Adrenal gland (tissue), 12 donors: Measurements from ENCODE around the gene SLC37A1. TPM values are rescaled to one million over a fixed set of nuclear protein-coding genes. Genes with fewer than 3 reads are reported as not detected.

Experiments
- DNase-seq, 7 donors: peaks; one replicate each; pipeline ENCODE4 v3.0.0-alpha.2; 2019 to 2020
- H3K27ac ChIP-seq, 5 donors: fragments of 200-600 bp; sonication (generic) in 4 of 5; 1 replicate in 3 of 5; 2 replicates in 2 of 5; pipeline versions ENCODE4 v1.5.1 to v1.8.0; 2016 to 2020; ENCODE audit warnings: mild to moderate bottlenecking in 1 of 5
- H3K27me3 ChIP-seq: fragments of 200-600 bp; 2 replicates; pipeline ENCODE4 v1.8.0; 2021
- H3K36me3 ChIP-seq, 2 donors: fragments of 200-600 bp; replicated peaks in 1 of 2; 1 replicate in 1 of 2; 2 replicates in 1 of 2; pipeline versions ENCODE4 v1.5.1 to v1.8.0; 2018 to 2022
- H3K4me1 ChIP-seq, 2 donors: fragments of 200-600 bp; replicated peaks in 1 of 2; 1 replicate in 1 of 2; 2 replicates in 1 of 2; pipeline versions ENCODE4 v1.5.1 to v1.8.0; 2018 to 2021
- H3K4me3 ChIP-seq, 4 donors: fragments of 200-600 bp; sonication (generic) in 3 of 4; one replicate each; pipeline ENCODE4 v1.5.1; 2016 to 2018
- H3K9me3 ChIP-seq, 3 donors: fragments of 200-600 bp; sonication (generic) in 1 of 3; replicated peaks in 1 of 3; 1 replicate in 2 of 3; 2 replicates in 1 of 3; pipeline versions ENCODE4 v1.5.1 to v1.8.0; 2016 to 2021
- POLR2A ChIP-seq, 2 donors: fragments of 450-650 bp; IDR thresholded peaks; one replicate each; pipeline ENCODE4 v1.6.1; 2017; ENCODE audit warnings: antibody characterized with exemption in 2 of 2, mild to moderate bottlenecking in 2 of 2, moderate library complexity in 1 of 2
- WGBS, 4 donors: extraction: QIAGEN DNeasy Blood & Tissue Kit in 2 of 4; methylation state at CpG; one replicate each; pipeline versions ENCODE4 v1.1.5 to v1.1.7; 2013 to 2017; 5-methylcytosine and 5-hydroxymethylcytosine counted together
- intact Hi-C, 2 donors: fragments of 100-400 bp; cut with DNase I; formaldehyde crosslinking; loops; one replicate each; pipeline versions ENCODE4 v1.14.1 to v1.15.0; 2022 to 2023
- polyA plus RNA-seq, 3 donors: library from polyadenylated mRNA; stranded (reverse); fragments of 200-250 nt in 2 of 3; fragments of 350-450 nt in 1 of 3; fragmentation: Illumina TruSeq in 1 of 3; extraction: RNeasy Lipid Tissue Mini Kit (QIAGEN cat#74804) in 1 of 3; gene quantifications; one replicate each; pipeline ENCODE4 v1.2.3, GENCODE V29; 2013 to 2014
- total RNA-seq, 9 donors: library from RNA; depleted of rRNA in 4 of 9; stranded (reverse); fragments of >200 nt in 4 of 9; fragments of 120-200 nt in 1 of 9; fragmentation: NEBNext Ultra II Directional in 1 of 9; extraction: Animal tissue kit (Norgen Biotek cat#: 25700) in 1 of 9; gene quantifications; one replicate each; pipeline versions ENCODE4 v1.1.0 to v1.2.4, GENCODE V29; 2013 to 2023
- TF ChIP-seq, protein P1 (sequence below), 6 experiments: fragments of 450-650 bp in 4 of 6; fragments of 200-600 bp in 2 of 6; sonication (generic) in 1 of 6; IDR thresholded peaks; 1 replicate in 5 of 6; 2 replicates in 1 of 6; pipeline versions ENCODE4 v1.5.1 to v1.8.0; 2016 to 2021; ENCODE audit warnings: antibody characterized with exemption in 6 of 6, mild to moderate bottlenecking in 2 of 6, moderate library complexity in 1 of 6
- donor health status: healthy with polysubstance abuse.
- donor health status: Bipolar disorder and iron deficiency.
- donor health status: DM: yes; HTN: yes; CAD: no.
- donor health status: DM: no; HTN: no; CAD: no.
- donor health status: DM: no; HTN: no; CAD: no.
- donor health status: DM: yes; HTN: yes; CAD: no.

Gene SLC37A1
- total and polyA plus RNA-seq, 12 donors: 4.8 to 27.2 (median 16.3) TPM

- H3K4me1 ChIP-seq: no peaks in the 10 kb centered on the region
- H3K27me3 ChIP-seq: no peaks in the 10 kb centered on the region
- TF ChIP-seq, protein P1, sequence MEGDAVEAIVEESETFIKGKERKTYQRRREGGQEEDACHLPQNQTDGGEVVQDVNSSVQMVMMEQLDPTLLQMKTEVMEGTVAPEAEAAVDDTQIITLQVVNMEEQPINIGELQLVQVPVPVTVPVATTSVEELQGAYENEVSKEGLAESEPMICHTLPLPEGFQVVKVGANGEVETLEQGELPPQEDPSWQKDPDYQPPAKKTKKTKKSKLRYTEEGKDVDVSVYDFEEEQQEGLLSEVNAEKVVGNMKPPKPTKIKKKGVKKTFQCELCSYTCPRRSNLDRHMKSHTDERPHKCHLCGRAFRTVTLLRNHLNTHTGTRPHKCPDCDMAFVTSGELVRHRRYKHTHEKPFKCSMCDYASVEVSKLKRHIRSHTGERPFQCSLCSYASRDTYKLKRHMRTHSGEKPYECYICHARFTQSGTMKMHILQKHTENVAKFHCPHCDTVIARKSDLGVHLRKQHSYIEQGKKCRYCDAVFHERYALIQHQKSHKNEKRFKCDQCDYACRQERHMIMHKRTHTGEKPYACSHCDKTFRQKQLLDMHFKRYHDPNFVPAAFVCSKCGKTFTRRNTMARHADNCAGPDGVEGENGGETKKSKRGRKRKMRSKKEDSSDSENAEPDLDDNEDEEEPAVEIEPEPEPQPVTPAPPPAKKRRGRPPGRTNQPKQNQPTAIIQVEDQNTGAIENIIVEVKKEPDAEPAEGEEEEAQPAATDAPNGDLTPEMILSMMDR (IDR thresholded peaks at IDR 0.05): no peak
- TF ChIP-seq POLR2A (IDR thresholded peaks at IDR 0.05): no peak
- DNase-seq: peak in 1 of 7 donors; percentile 6
- H3K36me3 ChIP-seq: no peaks in the 10 kb centered on the region
- no peaks in the 10 kb centered on the region for H3K9me3 ChIP-seq
- 90 to 95% (median 93%) methylated on average over 4 of the region's 4 CpGs for WGBS, 4 donors
- no peak overlapping the region for H3K27ac ChIP-seq
- no peak overlapping the region for H3K4me3 ChIP-seq
- intact Hi-C loops: no loop called here
Observed at GRCh38 chr21:42481169-42481568, 32.5 kb upstream of the SLC37A1 start.

GRCh38 chr21:42484966-42485365 is 28.7 kb upstream of the SLC37A1 start:
- Histone ChIP-seq H3K27me3 (no peaks in the 10 kb centered on the region), H3K27ac (no peak overlapping the region), H3K4me1 (no peaks in the 10 kb centered on the region), H3K4me3 (no peak overlapping the region), H3K36me3 (no peaks in the 10 kb centered on the region), H3K9me3 (no peaks in the 10 kb centered on the region)
- 66 to 91% (median 77%) methylated on average over 7 of the region's 7 CpGs for WGBS, 4 donors
- TF ChIP-seq POLR2A (IDR thresholded peaks at IDR 0.05): no peak
- TF ChIP-seq, protein P1 (IDR thresholded peaks at IDR 0.05): no peak
- intact Hi-C loops: no loop called here
- DNase-seq: peak in 1 of 7 donors; percentile 9

GRCh38 chr21:42486072-42486471 is 27.6 kb upstream of the SLC37A1 start:
- intact Hi-C loops: no loop called here
- H3K4me1 ChIP-seq: no peaks in the 10 kb centered on the region
- no peaks in the 10 kb centered on the region for H3K36me3 ChIP-seq
- DNase-seq: peak in 1 of 7 donors; percentile 7
- peak overlapping the region in 1 of 5 donors; percentile 11 for H3K27ac ChIP-seq
- no peaks in the 10 kb centered on the region for H3K9me3 ChIP-seq
- 77 to 91% (median 83%) methylated on average over 5 to 6 of the region's 6 CpGs for WGBS, 4 donors
- no peak overlapping the region for H3K4me3 ChIP-seq
- H3K27me3 ChIP-seq: no peaks in the 10 kb centered on the region
- no peak for TF ChIP-seq POLR2A (IDR thresholded peaks at IDR 0.05)

DNA sequence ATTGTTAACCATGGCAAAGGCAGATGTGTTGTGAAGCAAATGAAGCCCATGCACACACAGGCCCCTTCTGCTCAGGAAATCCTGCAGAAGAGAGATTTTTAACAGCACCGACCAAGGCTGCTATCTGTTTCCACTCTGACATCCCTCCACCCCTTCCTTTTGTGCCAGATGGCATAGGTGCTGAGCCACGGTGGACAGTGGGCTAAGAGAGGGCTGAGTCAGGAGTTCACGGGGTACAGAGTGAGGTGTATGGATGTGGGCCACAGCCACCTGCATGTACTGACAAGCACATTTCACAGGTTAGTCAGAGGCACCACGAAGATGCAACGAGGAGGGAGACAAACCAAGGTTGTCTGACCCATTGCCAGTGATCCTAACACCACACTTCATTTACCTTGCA is 27.1 kb upstream of the SLC37A1 start:
- DNase-seq: peak in 1 of 7 donors; percentile 8
- intact Hi-C loops: no loop called here
- H3K4me1 ChIP-seq: no peaks in the 10 kb centered on the region
- peak overlapping the region in 1 of 5 donors; percentile 11 for H3K27ac ChIP-seq
- WGBS, 4 donors: 43 to 62% (median 52%) methylated on average over 5 of the region's 5 CpGs
- TF ChIP-seq, protein P1 (IDR thresholded peaks at IDR 0.05): no peak
- TF ChIP-seq POLR2A (IDR thresholded peaks at IDR 0.05): no peak
- H3K27me3 ChIP-seq: no peaks in the 10 kb centered on the region
- H3K9me3 ChIP-seq: no peaks in the 10 kb centered on the region
- no peak overlapping the region for H3K4me3 ChIP-seq
- H3K36me3 ChIP-seq: no peaks in the 10 kb centered on the region

- Histone ChIP-seq H3K4me3 (no peak overlapping the region), H3K27me3 (no peaks in the 10 kb centered on the region), H3K27ac (no peak overlapping the region), H3K4me1 (no peaks in the 10 kb centered on the region), H3K9me3 (no peaks in the 10 kb centered on the region), H3K36me3 (no peaks in the 10 kb centered on the region)
- intact Hi-C loops: no loop called here
- WGBS, 4 donors: 60 to 89% (median 75%) methylated on average over 1 to 2 of the region's 2 CpGs
- DNase-seq: no peak
- TF ChIP-seq, protein P1 (IDR thresholded peaks at IDR 0.05): no peak
- TF ChIP-seq POLR2A (IDR thresholded peaks at IDR 0.05): no peak
Observed at GRCh38 chr21:42489006-42489563, 24.6 kb upstream of the SLC37A1 start.
